SK-N-MC (cell line): ENCODE results near the gene RMND5A.

Source experiments
- EZH2 ChIP-seq: fragments of 200-600 bp; sonication (generic); IDR thresholded peaks from one replicate; pipeline ENCODE4 v1.6.1; 2017; ENCODE audit warnings: antibody characterized with exemption
- FOXP2 ChIP-seq: optimal IDR thresholded peaks from 2 replicates; pipeline ENCODE3; 2011; ENCODE audit warnings: mild to moderate bottlenecking, moderate library complexity; ENCODE audit not compliant: insufficient read depth; ENCODE audit errors: extremely low read length, control extremely low read depth
- POLR2AphosphoS5 ChIP-seq: IDR thresholded peaks from 2 replicates; pipeline ENCODE4 v1.6.1; 2012; ENCODE audit warnings: mild to moderate bottlenecking, low read depth, low read length, borderline replicate concordance

GRCh38 chr2:86753606-86754005 is 33.5 kb downstream of the RMND5A start:
- no peak for TF ChIP-seq POLR2AphosphoS5
- no peak for TF ChIP-seq EZH2
- TF ChIP-seq FOXP2 = no peak
